ENCODE results near the gene BMP6. TPM values are rescaled to one million over a fixed set of nuclear protein-coding genes. Genes with fewer than 3 reads are reported as not detected.
A peak's percentile ranks its signal among the peaks of the same experiment; 100 is the strongest.

Gene BMP6
- total and polyA plus RNA-seq, 2 of the 8 experiments (the other 6 are each of a cell fraction or from before 2014, with no cell fraction given): 2.0 to 2.1 TPM

DNA sequence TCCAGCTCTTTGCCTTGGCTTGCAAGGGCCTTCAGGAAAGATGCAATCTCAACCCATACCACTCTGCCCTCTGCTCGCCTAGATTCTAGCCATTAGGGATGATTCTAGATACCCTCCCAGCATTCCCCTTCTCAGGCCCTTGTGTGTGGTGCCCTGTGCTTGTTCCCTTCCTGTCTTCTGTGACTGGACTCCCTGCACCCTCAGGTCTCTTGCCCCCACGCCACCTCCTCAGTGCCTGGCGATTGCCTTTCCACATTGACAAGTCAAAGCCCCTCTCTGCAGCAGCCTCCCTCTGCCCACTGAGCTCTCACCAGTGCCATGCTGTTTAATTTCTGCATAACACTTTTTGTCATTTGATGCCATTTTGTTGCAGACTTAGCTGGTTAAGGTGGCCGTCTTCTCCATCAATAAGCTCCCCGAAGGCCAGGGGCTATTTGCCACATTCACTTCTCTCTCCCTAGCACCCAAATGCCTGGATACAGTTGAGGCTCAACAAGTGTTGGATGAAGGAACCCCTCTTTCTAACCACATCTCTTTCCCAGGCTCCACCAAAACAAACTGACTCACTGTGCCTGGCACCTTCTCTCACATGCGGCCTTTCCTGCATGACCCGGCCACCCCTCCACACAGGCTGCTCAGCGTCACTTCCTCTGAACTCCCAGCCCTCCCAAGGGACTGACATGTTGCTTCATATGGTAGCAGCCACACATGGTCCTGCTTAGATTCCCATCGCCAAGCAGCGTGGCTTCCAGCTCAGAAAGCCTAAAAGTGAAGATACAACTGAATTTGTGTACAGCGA, 189.3 kb downstream of the BMP6 start:
- H3K9ac ChIP-seq (replicated peaks in 1 of 4; ENCODE audit: extremely low read depth in 1 of 4, low read depth in 3 of 4, low read length in 3 of 4): no peak overlapping the region
- H3K9me3 ChIP-seq (ENCODE audit: insufficient read depth in 2 of 2, low read depth in 1 of 2, low read length in 1 of 2): no peaks in the 10 kb centered on the region
- POLR2A ChIA-PET (ENCODE audit: partially characterized antibody): interaction anchor here (1.2 to 1.5 kb wide), 2 partner anchors 49 to 148 kb away, joined by 3 read pairs; no protein-coding TSS in a partner anchor
- H4K8ac ChIP-seq (ENCODE audit: extremely low read depth, insufficient read depth, low read length): no peak overlapping the region
- CTCF ChIA-PET (ENCODE audit: partially characterized antibody): interaction anchor here (1.1 to 3.3 kb wide), 3 partner anchors 11 to 77 kb away, joined by 4 to 14 read pairs (median 5); no protein-coding TSS in a partner anchor
- no peak overlapping the region for H3K14ac ChIP-seq (ENCODE audit: insufficient read length)
- no peak overlapping the region for H3K4me3 ChIP-seq (ENCODE audit: extremely low read depth in 1 of 4, insufficient read depth in 2 of 4, low read depth in 3 of 4, low read length in 4 of 4)
- H3K4me2 ChIP-seq (ENCODE audit: insufficient read depth in 1 of 2, low read depth in 2 of 2, low read length in 2 of 2): no peak overlapping the region
- H3K36me3 ChIP-seq (ENCODE audit: control insufficient read depth in 2 of 4, insufficient read depth in 4 of 4, low read length in 3 of 4): no peaks in the 10 kb centered on the region
- no peak for FAIRE-seq
- H3K27ac ChIP-seq (ENCODE audit: low read depth, low read length): no peak overlapping the region
- H3K4me1 ChIP-seq (replicated peaks in 1 of 4; ENCODE audit: control insufficient read depth in 3 of 4, insufficient read depth in 4 of 4, low read length in 3 of 4): peaks cover 0 to 2% (median 1%) of the 10 kb centered on the region in 4 experiments; a peak in 2 of 7 replicates
- no peak overlapping the region for H4K5ac ChIP-seq (ENCODE audit: insufficient read length, low read depth, low read length)
- no peak overlapping the region for H3K56ac ChIP-seq (replicated peaks; ENCODE audit: insufficient read length, low read depth, low read length)
- no peak overlapping the region for H2BK15ac ChIP-seq (ENCODE audit: low read length)
- no peak overlapping the region for H3K18ac ChIP-seq (ENCODE audit: extremely low read depth, low read length)
- no peak overlapping the region for H2BK5ac ChIP-seq (ENCODE audit: low read depth, low read length)
- no peak overlapping the region for H2AK5ac ChIP-seq (ENCODE audit: low read depth, low read length)
- no peak overlapping the region for H2BK12ac ChIP-seq (ENCODE audit: low read depth, low read length)
- H2AFZ ChIP-seq (ENCODE audit: low read length): no peak overlapping the region
- H3K4ac ChIP-seq (replicated peaks; ENCODE audit: insufficient read length, low read depth, low read length): no peak overlapping the region
- no peak overlapping the region for H3K23ac ChIP-seq (ENCODE audit: insufficient read length)
- H3K79me1 ChIP-seq (ENCODE audit: low read depth, low read length): no peaks in the 10 kb centered on the region; the same call in 1 of the 2 replicates
- no peak overlapping the region for H4K91ac ChIP-seq (replicated peaks; ENCODE audit: insufficient read length, low read length)
- H2BK20ac ChIP-seq (ENCODE audit: low read length): peak overlapping the region; percentile 56; the same call in 1 of the 2 replicates
- WGBS, 2 experiments (ENCODE audit: extremely low coverage in 1 of 2, insufficient coverage in 1 of 2, insufficient read length in 1 of 2, insufficient replicate concordance in 2 of 2, low coverage in 1 of 2, low lambda C conversion rate in 2 of 2, missing lambda C conversion rate in 1 of 2): 87% methylated on average over 11 of the region's 11 CpGs; no CpG with 5 or more reads in 1 of the 2 experiments
- no peak for DNase-seq (ENCODE audit: low read depth in 1 of 2, low spot score in 2 of 2)
- H3K79me2 ChIP-seq (ENCODE audit: control insufficient read depth in 1 of 2, insufficient read depth in 2 of 2, low read length in 2 of 2): no peaks in the 10 kb centered on the region
- peaks cover 2% of the 10 kb centered on the region; the same call in 1 of the 2 replicates for H3K23me2 ChIP-seq (ENCODE audit: low read depth, low read length)
- no peaks in the 10 kb centered on the region for H4K20me1 ChIP-seq (replicated peaks in 1 of 2; ENCODE audit: control insufficient read depth in 1 of 2, insufficient read depth in 2 of 2, low read length in 2 of 2)
- no peak for TF ChIP-seq NANOG (IDR thresholded peaks at IDR 0.05; ENCODE audit: insufficient read depth, low read depth, low read length, poor library complexity, severe bottlenecking)
- no peak for TF ChIP-seq TCF12 (IDR thresholded peaks at IDR 0.05; ENCODE audit: low read depth, low read length)
- no peak for TF ChIP-seq BCL11A (IDR thresholded peaks at IDR 0.05; ENCODE audit: low read depth in 2 of 2, low read length in 2 of 2)
- TF ChIP-seq RNF2 (IDR thresholded peaks at IDR 0.05; ENCODE audit: borderline replicate concordance, low read depth, low read length, missing control alignments, poor library complexity, severe bottlenecking): no peak
- peaks cover 0 to 14% (median 3%) of the 10 kb centered on the region in 4 experiments; a peak in 4 of 7 replicates for H3K27me3 ChIP-seq (replicated peaks in 1 of 4; ENCODE audit: control insufficient read depth in 3 of 4, extremely low read depth in 1 of 4, insufficient read depth in 3 of 4, low read length in 3 of 4)
- no peak overlapping the region for H2BK120ac ChIP-seq (replicated peaks; ENCODE audit: low read depth, low read length)

Data from H1 (cell line).